Activated B cell treated with CpG ODN at 0.5 μM for 24 hours (primary cell): Measurements from ENCODE around the gene HCFC2. TPM values are rescaled to one million over a fixed set of nuclear protein-coding genes. Genes with fewer than 3 reads are reported as not detected.

Experiments
- ATAC-seq: fragments of 200-7000 bp; cut with Tn5 transposase; one replicate; pipeline ENCODE4 v1.10.0; 2021; ENCODE audit warnings: low read depth, mild to moderate bottlenecking, moderate library complexity
- CTCF ChIA-PET: fragments of 350-600 bp; sonication (Branson Sonifier 250); formaldehyde crosslinking; loops from one replicate; lab custom pipeline; 2021; ENCODE audit warnings: antibody characterized with exemption; lab: Charles Lee
- POLR2A ChIA-PET: fragments of 350-600 bp; sonication (Branson Sonifier 250); formaldehyde crosslinking; loops from one replicate; lab custom pipeline; 2021; ENCODE audit warnings: antibody characterized with exemption; lab: Charles Lee
- DNase-seq: peaks from one replicate; pipeline ENCODE4 v3.0.0; 2022
- H3K27ac Mint-ChIP-seq: one replicate; pipeline ENCODE4 v1.8.0; 2020; ENCODE audit warnings: mixed read lengths
- H3K27me3 Mint-ChIP-seq: one replicate; pipeline ENCODE4 v1.8.0; 2021; ENCODE audit warnings: mixed read lengths
- H3K36me3 Mint-ChIP-seq: one replicate; pipeline ENCODE4 v1.8.0; 2021; ENCODE audit warnings: low read depth, mixed read lengths
- H3K4me1 Mint-ChIP-seq: one replicate; pipeline ENCODE4 v1.8.0; 2021; ENCODE audit warnings: mixed read lengths
- H3K4me3 Mint-ChIP-seq: one replicate; pipeline ENCODE4 v1.8.0; 2020; ENCODE audit warnings: mild to moderate bottlenecking, mixed read lengths
- H3K9me3 Mint-ChIP-seq: one replicate; pipeline ENCODE4 v1.8.0; 2020; ENCODE audit warnings: mixed read lengths
- CTCF ChIP-seq: fragments of 200-600 bp; IDR thresholded peaks from one replicate; pipeline ENCODE4 v1.8.0; 2022; ENCODE audit warnings: antibody characterized with exemption, mild to moderate bottlenecking
- intact Hi-C: fragments of 100-400 bp; cut with micrococcal nuclease; formaldehyde crosslinking; loops from one replicate; pipeline ENCODE4 v1.15.1; 2024
- total RNA-seq: library from RNA; stranded (reverse); gene quantifications from 2 replicates; pipeline ENCODE4 v1.2.3, GENCODE V29; 2022

Gene HCFC2
- total RNA-seq, 1 donor from 2014 or later = 11.2 TPM

GRCh38 chr12:104126548-104126947, 62.2 kb downstream of the HCFC2 start:
- Mint-ChIP-seq H3K27ac (no peak overlapping the region), H3K27me3 (no peaks in the 10 kb centered on the region), H3K4me3 (no peak overlapping the region), H3K36me3 (peaks cover 78% of the 10 kb centered on the region), H3K4me1 (no peaks in the 10 kb centered on the region), H3K9me3 (no peaks in the 10 kb centered on the region)
- ATAC-seq (no peak), DNase-seq (no peak)
- CTCF ChIA-PET = no interaction called here
- POLR2A ChIA-PET = interaction anchor here (1.6 kb wide), 1 partner anchor 12 kb away, joined by 5 read pairs; the partner anchor contains the start of gene NFYB
- intact Hi-C loops = no loop called here
- TF ChIP-seq CTCF = no peak

- peaks cover 6% of the 10 kb centered on the region for H3K4me1 Mint-ChIP-seq
- intact Hi-C loops = no loop called here
- H3K9me3 Mint-ChIP-seq = no peaks in the 10 kb centered on the region
- H3K4me3 Mint-ChIP-seq = no peak overlapping the region
- no peak overlapping the region for H3K27ac Mint-ChIP-seq
- ChIA-PET CTCF (no interaction called here), POLR2A (no interaction called here)
- H3K27me3 Mint-ChIP-seq = no peaks in the 10 kb centered on the region
- peaks cover 55% of the 10 kb centered on the region for H3K36me3 Mint-ChIP-seq
- ATAC-seq (no peak), DNase-seq (no peak)
- TF ChIP-seq CTCF = no peak
Observed at GRCh38 chr12:104130760-104131159, 66.4 kb downstream of the HCFC2 start.

- TF ChIP-seq CTCF = no peak
- H3K9me3 Mint-ChIP-seq = no peaks in the 10 kb centered on the region
- H3K4me1 Mint-ChIP-seq = peaks cover 14% of the 10 kb centered on the region
- DNase-seq (no peak), ATAC-seq (no peak)
- intact Hi-C loops = no loop called here
- ChIA-PET POLR2A (no interaction called here), CTCF (interaction anchor here (2.0 kb wide), 1 partner anchor 23 kb away, joined by 6 read pairs; no protein-coding TSS in a partner anchor)
- H3K36me3 Mint-ChIP-seq = peaks cover 46% of the 10 kb centered on the region
- no peaks in the 10 kb centered on the region for H3K27me3 Mint-ChIP-seq
- no peak overlapping the region for H3K27ac Mint-ChIP-seq
- no peak overlapping the region for H3K4me3 Mint-ChIP-seq
Observed at GRCh38 chr12:104131609-104132008, 67.3 kb downstream of the HCFC2 start.

GRCh38 chr12:104132351-104132956, 68.1 kb downstream of the HCFC2 start:
- Mint-ChIP-seq H3K4me3 (no peak overlapping the region), H3K27ac (no peak overlapping the region), H3K27me3 (no peaks in the 10 kb centered on the region), H3K36me3 (peaks cover 42% of the 10 kb centered on the region), H3K4me1 (peaks cover 20% of the 10 kb centered on the region), H3K9me3 (no peaks in the 10 kb centered on the region)
- CTCF ChIA-PET = interaction anchor here (2.0 kb wide), 1 partner anchor 23 kb away, joined by 6 read pairs; no protein-coding TSS in a partner anchor
- ATAC-seq (no peak), DNase-seq (no peak)
- intact Hi-C loops = no loop called here
- POLR2A ChIA-PET = no interaction called here
- TF ChIP-seq CTCF = no peak

- ATAC-seq (no peak), DNase-seq (no peak)
- TF ChIP-seq CTCF = no peak
- H3K27ac Mint-ChIP-seq = no peak overlapping the region
- no peak overlapping the region for H3K4me3 Mint-ChIP-seq
- CTCF ChIA-PET = interaction anchor here (2.0 kb wide), 1 partner anchor 24 kb away, joined by 6 read pairs; no protein-coding TSS in a partner anchor
- H3K9me3 Mint-ChIP-seq = no peaks in the 10 kb centered on the region
- intact Hi-C loops = no loop called here
- POLR2A ChIA-PET = no interaction called here
- no peaks in the 10 kb centered on the region for H3K27me3 Mint-ChIP-seq
- peaks cover 34% of the 10 kb centered on the region for H3K36me3 Mint-ChIP-seq
- peaks cover 20% of the 10 kb centered on the region for H3K4me1 Mint-ChIP-seq
Observed at GRCh38 chr12:104133321-104133720, 69.0 kb downstream of the HCFC2 start.
